Uterus (tissue), 2 donors: ENCODE data around the gene IGSF3.

Experiments used
- POLR2A ChIP-seq, 2 donors: fragments of 450-650 bp; IDR thresholded peaks; one replicate each; pipeline ENCODE4 v1.6.1; 2016; ENCODE audit warnings: antibody characterized with exemption in 2 of 2, mild to moderate bottlenecking in 1 of 2, moderate library complexity in 1 of 2
- TF ChIP-seq, protein P1 (sequence below), 4 experiments: fragments of 200-600 bp in 2 of 4; fragments of 450-650 bp in 2 of 4; sonication (generic) in 2 of 4; IDR thresholded peaks; one replicate each; pipeline ENCODE4 v1.5.1; 2016 to 2019; ENCODE audit warnings: antibody characterized with exemption in 4 of 4, mild to moderate bottlenecking in 2 of 4, moderate library complexity in 1 of 4

DNA sequence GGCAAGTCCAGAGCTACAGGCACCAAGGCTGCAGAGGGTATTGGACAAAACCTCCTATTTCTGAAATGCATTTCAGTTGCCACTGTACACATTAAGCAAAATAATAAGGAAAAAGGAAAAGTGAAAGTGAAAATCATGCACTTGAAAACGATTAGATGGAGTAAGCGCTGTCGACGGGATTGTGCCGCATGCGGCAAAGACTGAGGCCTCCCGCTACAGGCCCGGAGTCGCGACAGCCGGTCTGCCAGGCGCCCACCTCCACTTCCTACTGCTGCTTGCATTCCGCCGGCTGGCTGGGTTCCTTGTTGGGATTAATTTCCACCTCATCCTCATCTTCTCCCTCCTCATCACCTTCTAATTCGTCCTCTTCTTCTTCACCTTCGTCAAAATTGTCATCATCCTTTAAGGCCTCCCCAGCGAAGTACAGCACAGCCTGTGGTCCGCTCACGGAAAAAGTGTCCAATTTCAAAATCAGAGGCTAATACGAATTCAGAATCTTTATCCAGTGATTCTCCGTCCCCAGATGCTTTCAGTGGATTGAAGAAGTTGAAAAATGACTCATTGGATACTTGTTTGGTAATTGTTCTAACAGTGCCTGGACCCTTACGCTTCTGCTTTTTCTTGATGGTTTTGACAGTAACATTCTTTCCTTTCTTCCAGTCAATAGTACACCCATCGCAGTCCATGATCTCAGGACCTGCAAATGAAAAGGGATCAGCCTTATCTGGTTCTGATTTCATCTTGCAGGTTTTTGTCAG is 134.7 kb downstream of the IGSF3 start:
- TF ChIP-seq POLR2A (IDR thresholded peaks at IDR 0.05): no peak
- TF ChIP-seq, protein P1, sequence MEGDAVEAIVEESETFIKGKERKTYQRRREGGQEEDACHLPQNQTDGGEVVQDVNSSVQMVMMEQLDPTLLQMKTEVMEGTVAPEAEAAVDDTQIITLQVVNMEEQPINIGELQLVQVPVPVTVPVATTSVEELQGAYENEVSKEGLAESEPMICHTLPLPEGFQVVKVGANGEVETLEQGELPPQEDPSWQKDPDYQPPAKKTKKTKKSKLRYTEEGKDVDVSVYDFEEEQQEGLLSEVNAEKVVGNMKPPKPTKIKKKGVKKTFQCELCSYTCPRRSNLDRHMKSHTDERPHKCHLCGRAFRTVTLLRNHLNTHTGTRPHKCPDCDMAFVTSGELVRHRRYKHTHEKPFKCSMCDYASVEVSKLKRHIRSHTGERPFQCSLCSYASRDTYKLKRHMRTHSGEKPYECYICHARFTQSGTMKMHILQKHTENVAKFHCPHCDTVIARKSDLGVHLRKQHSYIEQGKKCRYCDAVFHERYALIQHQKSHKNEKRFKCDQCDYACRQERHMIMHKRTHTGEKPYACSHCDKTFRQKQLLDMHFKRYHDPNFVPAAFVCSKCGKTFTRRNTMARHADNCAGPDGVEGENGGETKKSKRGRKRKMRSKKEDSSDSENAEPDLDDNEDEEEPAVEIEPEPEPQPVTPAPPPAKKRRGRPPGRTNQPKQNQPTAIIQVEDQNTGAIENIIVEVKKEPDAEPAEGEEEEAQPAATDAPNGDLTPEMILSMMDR (IDR thresholded peaks at IDR 0.05): no peak
